Epithelial cell of esophagus (primary cell): ENCODE measurements around the gene ATL3.

Experiments
- DNase-seq: peaks from one replicate; pipeline ENCODE4 v3.0.0; 2010; ENCODE audit warnings: low read depth
- H3K4me3 ChIP-seq: 2 replicates; pipeline ENCODE4 v1.5.1; 2011; ENCODE audit warnings: mild to moderate bottlenecking, low read length, control low read depth
- CTCF ChIP-seq: IDR thresholded peaks from 2 replicates; pipeline ENCODE4 v1.5.1; 2011; ENCODE audit warnings: low read depth, mild to moderate bottlenecking, low read length, control low read depth, inconsistent platforms; ENCODE audit not compliant: insufficient read depth; ENCODE audit errors: missing control alignments

ATL3 gene

DNA sequence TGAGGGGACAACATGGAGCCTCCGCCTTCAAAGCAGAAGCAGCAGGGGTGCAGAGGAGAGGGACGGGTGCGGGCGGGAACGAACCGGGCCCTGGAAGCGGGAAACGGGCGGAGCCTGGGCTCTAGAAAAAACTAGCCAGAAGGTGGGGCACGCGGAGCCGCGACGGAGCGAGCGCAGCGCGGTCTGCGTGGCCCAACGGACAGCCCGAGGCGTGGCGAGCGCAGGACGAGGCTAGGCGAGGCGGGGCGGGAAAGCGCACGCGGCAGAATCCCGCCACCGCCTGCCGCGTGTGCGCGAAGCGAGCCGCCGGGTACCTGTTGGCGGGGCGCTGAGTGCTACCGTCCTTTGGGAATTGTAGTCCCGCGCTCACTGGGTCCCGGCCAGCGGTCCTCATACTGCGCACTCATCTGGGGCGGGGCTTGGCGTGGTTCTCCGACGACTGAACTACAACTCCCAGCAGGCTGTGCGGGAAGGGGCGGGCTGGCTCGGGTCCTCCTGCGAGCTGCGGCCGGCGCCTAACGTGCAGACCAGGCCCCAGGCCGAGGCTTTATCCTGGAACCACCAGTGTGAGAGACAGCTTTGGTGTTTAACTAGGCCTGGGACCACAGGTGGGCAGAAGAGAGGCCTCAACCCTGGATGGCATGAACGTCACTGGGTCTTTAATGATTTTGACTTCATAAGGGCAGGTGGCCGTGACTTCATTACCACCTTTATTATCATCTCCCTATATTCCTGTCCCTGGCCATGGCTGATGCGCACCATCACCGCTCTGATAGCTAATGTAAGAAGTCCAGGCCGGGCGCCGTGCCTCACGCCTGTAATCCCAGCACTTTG, at the start of gene ATL3:
TSS of gene ATL3 (minus strand) at position 55 of the 834 bp plus-strand sequence. CDS start at position 14, 41 bp downstream.
- H3K4me3 ChIP-seq, result peak within 1 kb of the TSS; percentile 84
- DNase-seq, result peak; percentile 98
- no peak for TF ChIP-seq CTCF

DNA sequence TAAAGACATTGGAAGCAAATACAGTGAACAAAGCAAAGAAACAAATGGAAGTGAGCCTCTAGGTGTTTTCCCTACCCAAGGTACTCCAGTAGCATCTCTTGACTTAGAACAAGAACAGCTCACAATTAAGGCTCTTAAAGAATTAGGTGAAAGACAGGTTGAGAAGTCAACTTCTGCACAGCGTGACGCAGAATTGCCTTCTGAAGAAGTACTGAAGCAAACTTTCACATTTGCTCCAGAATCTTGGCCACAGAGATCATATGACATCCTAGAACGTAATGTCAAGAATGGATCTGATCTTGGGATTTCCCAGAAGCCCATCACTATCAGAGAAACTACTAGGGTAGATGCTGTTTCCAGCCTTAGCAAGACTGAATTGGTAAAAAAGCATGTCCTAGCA, 49.4 kb upstream of the ATL3 start:
- TF ChIP-seq CTCF, result no peak
- no peak overlapping the region for H3K4me3 ChIP-seq
- DNase-seq, result no peak

- no peak for DNase-seq
- no peak for TF ChIP-seq CTCF
- no peak overlapping the region for H3K4me3 ChIP-seq
Measured at GRCh38 chr11:63719987-63720386, 48.8 kb upstream of the ATL3 start.

GRCh38 chr11:63719001-63719400, 47.8 kb upstream of the ATL3 start:
- TF ChIP-seq CTCF, result no peak
- H3K4me3 ChIP-seq, result no peak overlapping the region
- no peak for DNase-seq

GRCh38 chr11:63716046-63716445, 44.9 kb upstream of the ATL3 start:
- DNase-seq, result no peak
- no peak overlapping the region for H3K4me3 ChIP-seq
- TF ChIP-seq CTCF, result no peak

GRCh38 chr11:63713766-63714165, 42.6 kb upstream of the ATL3 start:
- DNase-seq, result no peak
- TF ChIP-seq CTCF, result no peak
- no peak overlapping the region for H3K4me3 ChIP-seq

DNA sequence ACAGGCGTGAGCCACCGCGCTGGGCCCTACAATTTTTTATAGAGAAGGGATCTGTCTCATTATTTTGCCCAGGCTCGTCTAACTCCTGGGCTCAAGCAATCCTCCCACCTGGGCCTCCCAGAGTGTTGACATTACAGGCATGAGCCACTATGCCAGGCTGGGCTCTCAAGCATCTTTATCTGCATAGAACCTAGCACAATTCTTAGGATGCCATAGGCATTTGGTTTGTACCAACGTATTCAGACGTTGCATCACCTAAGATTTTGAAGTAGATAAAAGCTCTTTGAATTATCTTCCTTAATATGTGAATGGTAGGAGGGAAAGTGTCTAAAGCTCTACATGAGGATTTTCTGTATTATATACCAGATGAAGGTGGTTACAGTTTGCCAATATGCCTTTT, 40.7 kb upstream of the ATL3 start:
- no peak overlapping the region for H3K4me3 ChIP-seq
- DNase-seq, result no peak
- TF ChIP-seq CTCF, result no peak
